Sigmoid colon (tissue), 4 donors: ENCODE results near the gene PSEN1.

Experiments used
- EP300 ChIP-seq, 4 donors: sonication (generic); formaldehyde crosslinking; IDR thresholded peaks; one replicate each; pipeline ENCODE4 v1.6.1; 2017; ENCODE audit warnings: antibody characterized with exemption in 4 of 4
- POLR2AphosphoS5 ChIP-seq, 4 donors: sonication (generic); formaldehyde crosslinking; IDR thresholded peaks; one replicate each; pipeline ENCODE4 v1.6.1; 2017; ENCODE audit warnings: antibody characterized with exemption in 4 of 4

GRCh38 chr14:73248108-73248868 is 112.0 kb downstream of the PSEN1 start:
- TF ChIP-seq EP300 (IDR thresholded peaks at IDR 0.05) (no peak), POLR2AphosphoS5 (IDR thresholded peaks at IDR 0.05) (no peak)
